ENCODE data around the gene SMARCAD1.

Gene SMARCAD1, protein sequence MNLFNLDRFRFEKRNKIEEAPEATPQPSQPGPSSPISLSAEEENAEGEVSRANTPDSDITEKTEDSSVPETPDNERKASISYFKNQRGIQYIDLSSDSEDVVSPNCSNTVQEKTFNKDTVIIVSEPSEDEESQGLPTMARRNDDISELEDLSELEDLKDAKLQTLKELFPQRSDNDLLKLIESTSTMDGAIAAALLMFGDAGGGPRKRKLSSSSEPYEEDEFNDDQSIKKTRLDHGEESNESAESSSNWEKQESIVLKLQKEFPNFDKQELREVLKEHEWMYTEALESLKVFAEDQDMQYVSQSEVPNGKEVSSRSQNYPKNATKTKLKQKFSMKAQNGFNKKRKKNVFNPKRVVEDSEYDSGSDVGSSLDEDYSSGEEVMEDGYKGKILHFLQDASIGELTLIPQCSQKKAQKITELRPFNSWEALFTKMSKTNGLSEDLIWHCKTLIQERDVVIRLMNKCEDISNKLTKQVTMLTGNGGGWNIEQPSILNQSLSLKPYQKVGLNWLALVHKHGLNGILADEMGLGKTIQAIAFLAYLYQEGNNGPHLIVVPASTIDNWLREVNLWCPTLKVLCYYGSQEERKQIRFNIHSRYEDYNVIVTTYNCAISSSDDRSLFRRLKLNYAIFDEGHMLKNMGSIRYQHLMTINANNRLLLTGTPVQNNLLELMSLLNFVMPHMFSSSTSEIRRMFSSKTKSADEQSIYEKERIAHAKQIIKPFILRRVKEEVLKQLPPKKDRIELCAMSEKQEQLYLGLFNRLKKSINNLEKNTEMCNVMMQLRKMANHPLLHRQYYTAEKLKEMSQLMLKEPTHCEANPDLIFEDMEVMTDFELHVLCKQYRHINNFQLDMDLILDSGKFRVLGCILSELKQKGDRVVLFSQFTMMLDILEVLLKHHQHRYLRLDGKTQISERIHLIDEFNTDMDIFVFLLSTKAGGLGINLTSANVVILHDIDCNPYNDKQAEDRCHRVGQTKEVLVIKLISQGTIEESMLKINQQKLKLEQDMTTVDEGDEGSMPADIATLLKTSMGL

GRCh38 chr4:94207469-94208224 lies at the start of gene SMARCAD1:
SMARCAD1 (plus strand) TSS chr4:94207865; CDS start chr4:94208395, 530 bp downstream.
- peak; percentile 68 to 71 for DNase-seq (ENCODE audit: low read depth in 1 of 2, low spot score in 1 of 2)

GRCh38 chr4:94158883-94159282 lies 48.8 kb upstream of the SMARCAD1 start:
- no peak for DNase-seq (ENCODE audit: low read depth in 1 of 2, low spot score in 1 of 2)

DNA sequence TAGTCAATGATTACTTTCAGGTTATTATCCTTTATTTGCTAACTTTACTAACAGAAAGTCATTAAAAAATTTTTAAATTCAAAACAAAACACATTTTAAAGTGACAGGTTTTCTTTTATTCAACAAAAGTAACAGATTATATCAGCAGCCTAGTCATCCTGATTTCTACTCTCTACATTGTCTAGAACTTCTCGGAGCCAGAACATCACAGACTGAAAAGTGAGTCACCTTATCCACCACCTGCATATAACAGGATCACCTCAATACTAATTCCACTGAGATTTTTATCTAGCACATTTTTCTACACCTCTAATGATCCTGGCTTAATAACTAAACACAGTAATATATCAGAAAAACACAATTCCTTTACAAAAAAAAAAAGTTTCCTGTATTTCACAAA lies 47.9 kb upstream of the SMARCAD1 start:
- no peak for DNase-seq (ENCODE audit: low read depth in 1 of 2, low spot score in 1 of 2)

DNA sequence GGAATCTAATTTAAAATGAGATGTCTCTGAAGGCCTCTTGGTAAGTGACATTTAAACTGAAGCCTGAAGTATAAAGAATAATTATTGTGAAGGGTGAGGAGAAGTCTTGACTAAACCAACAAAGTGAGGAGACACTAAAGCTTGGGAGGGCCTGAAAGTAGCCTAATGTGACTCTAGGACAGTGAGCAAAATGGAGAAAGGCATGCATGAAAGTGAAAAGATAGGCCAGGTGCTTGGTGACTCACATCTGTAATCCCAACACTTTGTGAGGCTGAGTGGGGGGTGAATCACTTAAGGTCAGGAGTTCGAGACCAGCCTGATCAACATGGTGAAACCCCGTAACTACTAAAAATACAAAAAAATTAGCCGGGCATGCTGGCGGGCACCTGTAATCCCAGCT lies 46.9 kb upstream of the SMARCAD1 start:
- no peak for DNase-seq (ENCODE audit: low read depth in 1 of 2, low spot score in 1 of 2)

GRCh38 chr4:94165256-94165655 lies 42.4 kb upstream of the SMARCAD1 start:
- DNase-seq (ENCODE audit: low read depth in 1 of 2, low spot score in 1 of 2) = no peak

- no peak for DNase-seq (ENCODE audit: low read depth in 1 of 2, low spot score in 1 of 2)
Observed at GRCh38 chr4:94168321-94168720, 39.3 kb upstream of the SMARCAD1 start.

- no peak for DNase-seq (ENCODE audit: low read depth in 1 of 2, low spot score in 1 of 2)
Observed at GRCh38 chr4:94169803-94170372, 37.8 kb upstream of the SMARCAD1 start.

DNA sequence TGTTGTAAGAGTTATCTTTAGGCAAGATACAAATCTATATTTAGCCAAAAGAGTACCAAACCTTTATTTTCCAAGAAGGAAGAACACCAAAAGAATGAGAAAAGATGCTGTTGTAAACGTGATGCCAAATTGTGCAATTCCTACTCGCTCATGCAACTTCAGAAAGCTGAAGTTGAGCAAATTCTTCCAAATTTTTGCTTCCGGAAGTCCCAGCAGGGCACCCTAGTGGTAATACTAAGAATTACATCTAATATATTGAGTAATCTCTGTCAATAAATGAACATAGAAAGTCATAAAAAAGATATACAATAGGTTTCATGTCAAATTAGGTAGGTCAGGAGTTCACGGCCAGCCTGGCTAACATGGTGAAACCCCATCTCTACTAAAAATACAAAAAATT lies 36.0 kb upstream of the SMARCAD1 start:
- DNase-seq (ENCODE audit: low read depth in 1 of 2, low spot score in 1 of 2) = no peak

GRCh38 chr4:94175553-94176261 lies 32.0 kb upstream of the SMARCAD1 start:
- DNase-seq (ENCODE audit: low read depth in 1 of 2, low spot score in 1 of 2) = no peak

- no peak for DNase-seq (ENCODE audit: low read depth in 1 of 2, low spot score in 1 of 2)
Observed at GRCh38 chr4:94177822-94178221, 29.8 kb upstream of the SMARCAD1 start.

- no peak for DNase-seq (ENCODE audit: low read depth in 1 of 2, low spot score in 1 of 2)
Observed at GRCh38 chr4:94181815-94182214, 25.9 kb upstream of the SMARCAD1 start.

DNA sequence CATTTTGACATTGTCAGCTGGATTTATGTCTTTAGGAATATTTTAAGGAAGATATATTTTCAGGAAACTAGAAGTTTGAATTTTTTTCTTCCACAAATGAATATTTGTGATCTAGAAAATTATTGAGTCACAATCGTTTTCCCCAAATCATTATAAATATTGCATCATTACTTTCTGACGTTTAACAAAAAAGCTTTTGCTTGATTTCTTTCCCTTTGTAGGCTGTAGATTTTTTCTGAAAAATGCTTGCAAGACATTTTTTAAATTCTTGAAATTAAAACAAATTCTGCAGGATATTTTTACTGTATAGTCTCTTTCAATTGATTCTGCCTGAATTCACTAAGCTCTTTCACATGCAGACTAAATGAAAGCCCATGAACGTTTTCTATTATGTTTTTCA lies 4.9 kb upstream of the SMARCAD1 start:
- no peak for DNase-seq (ENCODE audit: low read depth in 1 of 2, low spot score in 1 of 2)

DNA sequence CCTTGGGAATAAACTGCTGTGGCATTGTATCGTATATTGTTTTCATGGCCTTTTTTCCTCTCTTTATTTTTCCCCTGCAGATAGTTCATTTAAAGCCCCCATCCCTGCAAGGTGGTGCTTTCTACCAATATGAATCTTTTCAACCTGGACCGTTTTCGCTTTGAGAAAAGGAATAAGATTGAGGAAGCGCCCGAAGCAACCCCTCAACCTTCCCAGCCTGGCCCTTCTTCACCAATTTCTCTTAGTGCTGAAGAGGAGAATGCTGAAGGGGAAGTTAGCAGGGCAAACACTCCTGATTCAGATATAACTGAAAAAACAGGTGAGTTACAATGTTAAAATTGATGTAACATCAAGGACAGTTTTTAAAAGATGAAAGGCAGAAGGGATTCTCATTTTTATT lies 601 bp downstream of the SMARCAD1 start:
- no peak for DNase-seq (ENCODE audit: low read depth in 1 of 2, low spot score in 1 of 2)

DNA sequence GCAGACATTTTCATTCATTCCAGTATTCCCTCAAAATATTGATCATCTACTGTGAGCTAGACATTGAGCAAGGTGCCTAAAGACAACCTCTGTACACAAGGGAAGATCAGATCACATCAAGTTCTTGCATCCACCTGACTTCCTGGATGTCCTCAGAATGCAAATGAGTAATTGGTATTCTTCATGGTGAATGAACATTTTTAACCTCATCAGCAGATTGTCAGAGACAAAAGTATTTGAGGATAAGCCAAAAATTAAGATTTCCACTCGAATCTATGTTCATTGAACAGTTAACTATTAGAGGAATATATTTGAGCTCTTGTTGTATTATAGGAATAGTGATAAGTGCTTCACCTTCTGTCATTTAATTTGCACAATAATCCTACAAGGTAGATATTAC lies 1.3 kb downstream of the SMARCAD1 start:
- DNase-seq (ENCODE audit: low read depth in 1 of 2, low spot score in 1 of 2) = no peak

- DNase-seq (ENCODE audit: low read depth in 1 of 2, low spot score in 1 of 2) = no peak
Observed at GRCh38 chr4:94211861-94212260, 4.2 kb downstream of the SMARCAD1 start.

- DNase-seq (ENCODE audit: low read depth in 1 of 2, low spot score in 1 of 2) = no peak
Observed at GRCh38 chr4:94214703-94215319, 7.1 kb downstream of the SMARCAD1 start.

GRCh38 chr4:94216394-94216793 lies 8.7 kb downstream of the SMARCAD1 start:
- no peak for DNase-seq (ENCODE audit: low read depth in 1 of 2, low spot score in 1 of 2)

- DNase-seq (ENCODE audit: low read depth in 1 of 2, low spot score in 1 of 2) = no peak
Observed at GRCh38 chr4:94219402-94219801, 11.7 kb downstream of the SMARCAD1 start.

DNA sequence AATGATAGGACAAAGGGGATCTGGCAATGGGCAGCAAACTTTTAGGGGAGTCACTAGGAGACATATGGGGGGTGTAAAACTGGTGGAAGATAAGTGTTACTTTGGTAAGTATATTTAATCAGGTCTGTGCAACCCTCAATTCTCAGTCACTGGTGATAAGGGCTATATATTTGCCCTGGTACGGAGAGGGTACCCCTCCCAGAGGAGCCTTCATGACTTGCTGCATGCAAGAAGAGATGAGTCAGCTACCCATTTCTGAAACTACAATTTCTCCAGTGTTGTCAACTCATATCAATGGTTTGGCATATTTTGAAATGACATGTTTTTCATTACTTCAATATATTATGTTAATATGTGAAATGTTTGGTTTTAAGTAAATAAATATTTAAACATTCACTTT lies 14.3 kb downstream of the SMARCAD1 start:
- no peak for DNase-seq (ENCODE audit: low read depth in 1 of 2, low spot score in 1 of 2)

GRCh38 chr4:94225449-94225848 lies 17.8 kb downstream of the SMARCAD1 start:
- no peak for DNase-seq (ENCODE audit: low read depth in 1 of 2, low spot score in 1 of 2)

All from activated T-helper 1 cell treated with anti-CD3 and anti-CD28 coated beads, Interleukin-2, amount 50 U/mL, for 16 hours (primary cell).